SK-N-MC (cell line): Measurements from ENCODE around the gene SPHK2.

Experiments
- EZH2 ChIP-seq: fragments of 200-600 bp; sonication (generic); IDR thresholded peaks from one replicate; pipeline ENCODE4 v1.6.1; 2017; ENCODE audit warnings: antibody characterized with exemption
- POLR2AphosphoS5 ChIP-seq: IDR thresholded peaks from 2 replicates; pipeline ENCODE4 v1.6.1; 2012; ENCODE audit warnings: mild to moderate bottlenecking, low read depth, low read length, borderline replicate concordance

DNA sequence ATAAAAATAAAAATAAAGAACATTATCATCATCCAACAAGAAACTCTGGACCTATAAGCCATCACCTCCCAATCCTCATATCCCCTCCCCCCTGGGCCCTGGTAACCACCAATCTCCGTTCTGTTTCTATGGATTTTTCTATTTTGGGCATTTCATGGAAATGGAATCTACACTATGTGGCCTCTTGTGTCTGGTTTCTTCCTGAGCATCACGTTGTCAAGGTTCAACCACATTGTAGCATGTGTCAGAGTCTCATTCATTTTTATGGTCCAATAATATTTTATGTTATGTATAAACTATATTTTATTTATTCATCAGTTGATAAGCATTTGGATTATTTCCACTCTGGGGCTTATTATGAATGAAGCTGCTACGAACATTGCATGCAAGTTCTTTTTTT, 40.4 kb upstream of the SPHK2 start:
- TF ChIP-seq EZH2 (no peak), POLR2AphosphoS5 (no peak)
